ENCODE data around the gene C4BPA. TPM values are rescaled to one million over a fixed set of nuclear protein-coding genes. Genes with fewer than 3 reads are reported as not detected.

Gene C4BPA
- total RNA-seq, 4 donors from 2014 or later, result under 0.01 to 0.52 TPM; not detected in 2

DNA sequence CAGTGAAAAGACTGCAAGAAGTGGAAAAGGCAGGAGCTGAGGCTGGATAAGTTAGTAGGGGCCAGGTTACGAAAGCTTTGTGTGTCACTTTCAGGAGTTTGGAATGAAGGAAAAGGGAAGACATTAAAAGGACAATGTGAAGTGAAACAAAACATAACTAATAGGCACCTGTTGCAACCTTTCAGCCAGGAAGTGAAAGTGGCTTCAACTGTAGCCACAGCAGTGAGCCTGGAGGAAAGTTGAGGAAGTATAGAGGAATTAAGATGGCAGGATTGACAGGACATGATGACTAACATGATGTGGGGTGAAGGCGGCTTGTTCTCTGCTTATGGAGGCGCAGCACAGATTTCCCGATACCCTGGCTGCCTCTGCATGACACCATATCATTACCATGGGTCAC, 68.9 kb downstream of the C4BPA start:
- intact Hi-C loops (cut with DNase I), result no loop called here
- Histone ChIP-seq H3K4me1 (no peaks in the 10 kb centered on the region), H3K36me3 (no peaks in the 10 kb centered on the region), H3K4me3 (no peak overlapping the region), H3K27ac (replicated peaks in 1 of 4) (no peak overlapping the region), H3K9me3 (no peaks in the 10 kb centered on the region), H3K27me3 (no peaks in the 10 kb centered on the region)
- DNase-seq (ENCODE audit: extremely low spot score), result no peak
- WGBS, result 82% methylated on average over 4 of the region's 4 CpGs
- TF ChIP-seq POLR2AphosphoS5 (IDR thresholded peaks at IDR 0.05) (no peak), POLR2A (IDR thresholded peaks at IDR 0.05; ENCODE audit: low read depth) (no peak), EP300 (IDR thresholded peaks at IDR 0.05) (no peak)
- TF ChIP-seq, protein P1, sequence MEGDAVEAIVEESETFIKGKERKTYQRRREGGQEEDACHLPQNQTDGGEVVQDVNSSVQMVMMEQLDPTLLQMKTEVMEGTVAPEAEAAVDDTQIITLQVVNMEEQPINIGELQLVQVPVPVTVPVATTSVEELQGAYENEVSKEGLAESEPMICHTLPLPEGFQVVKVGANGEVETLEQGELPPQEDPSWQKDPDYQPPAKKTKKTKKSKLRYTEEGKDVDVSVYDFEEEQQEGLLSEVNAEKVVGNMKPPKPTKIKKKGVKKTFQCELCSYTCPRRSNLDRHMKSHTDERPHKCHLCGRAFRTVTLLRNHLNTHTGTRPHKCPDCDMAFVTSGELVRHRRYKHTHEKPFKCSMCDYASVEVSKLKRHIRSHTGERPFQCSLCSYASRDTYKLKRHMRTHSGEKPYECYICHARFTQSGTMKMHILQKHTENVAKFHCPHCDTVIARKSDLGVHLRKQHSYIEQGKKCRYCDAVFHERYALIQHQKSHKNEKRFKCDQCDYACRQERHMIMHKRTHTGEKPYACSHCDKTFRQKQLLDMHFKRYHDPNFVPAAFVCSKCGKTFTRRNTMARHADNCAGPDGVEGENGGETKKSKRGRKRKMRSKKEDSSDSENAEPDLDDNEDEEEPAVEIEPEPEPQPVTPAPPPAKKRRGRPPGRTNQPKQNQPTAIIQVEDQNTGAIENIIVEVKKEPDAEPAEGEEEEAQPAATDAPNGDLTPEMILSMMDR (IDR thresholded peaks at IDR 0.05), result no peak

DNA sequence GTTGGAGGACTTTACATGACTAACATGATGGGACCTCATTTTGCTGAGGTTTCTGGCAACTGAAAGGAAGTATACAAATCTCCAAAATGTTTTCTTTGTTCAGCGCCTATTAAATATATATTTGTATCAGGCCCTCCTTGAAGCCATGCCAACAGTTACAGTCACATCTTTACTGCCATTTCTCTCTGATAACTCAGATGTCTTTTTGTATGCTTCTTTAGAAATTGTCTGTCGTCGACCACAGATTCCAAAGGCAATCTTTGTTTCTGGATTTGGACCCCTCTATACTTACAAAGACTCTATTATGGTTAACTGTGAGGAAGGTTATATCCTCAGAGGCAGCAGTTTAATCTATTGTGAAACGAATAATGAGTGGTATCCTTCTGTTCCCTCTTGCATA, 69.4 kb downstream of the C4BPA start:
- H3K27me3 ChIP-seq, result no peaks in the 10 kb centered on the region
- H3K4me1 ChIP-seq, result no peaks in the 10 kb centered on the region
- TF ChIP-seq POLR2A (IDR thresholded peaks at IDR 0.05; ENCODE audit: low read depth) (no peak), EP300 (IDR thresholded peaks at IDR 0.05) (no peak), POLR2AphosphoS5 (IDR thresholded peaks at IDR 0.05) (no peak)
- TF ChIP-seq, protein P1 (IDR thresholded peaks at IDR 0.05), result no peak
- H3K4me3 ChIP-seq, result no peak overlapping the region
- WGBS, result 93% methylated on average over 4 of the region's 4 CpGs
- intact Hi-C loops (cut with DNase I), result no loop called here
- H3K9me3 ChIP-seq, result no peaks in the 10 kb centered on the region
- no peaks in the 10 kb centered on the region for H3K36me3 ChIP-seq
- no peak overlapping the region for H3K27ac ChIP-seq (replicated peaks in 1 of 4)
- no peak for DNase-seq (ENCODE audit: extremely low spot score)

DNA sequence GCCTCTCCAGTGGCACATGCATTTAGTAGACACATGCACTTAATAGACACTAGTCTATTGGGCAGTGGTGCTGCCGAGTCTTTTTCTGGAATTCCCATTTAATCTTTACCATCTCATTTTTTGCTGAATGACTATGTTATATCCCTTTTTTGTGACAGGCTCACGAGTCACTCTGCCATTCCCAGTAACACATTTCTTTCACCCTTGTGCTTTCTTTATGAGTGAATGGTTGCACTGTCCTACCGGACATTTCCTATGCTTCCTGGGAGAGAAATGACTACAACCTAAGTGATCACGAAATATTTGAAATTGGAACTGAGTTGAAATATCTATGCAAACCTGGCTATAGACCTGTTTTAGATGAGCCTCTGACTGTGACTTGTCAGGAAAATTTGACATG, 70.9 kb downstream of the C4BPA start:
- Histone ChIP-seq H3K4me1 (no peaks in the 10 kb centered on the region), H3K9me3 (no peaks in the 10 kb centered on the region), H3K27ac (replicated peaks in 1 of 4) (no peak overlapping the region), H3K27me3 (no peaks in the 10 kb centered on the region), H3K36me3 (no peaks in the 10 kb centered on the region), H3K4me3 (no peak overlapping the region)
- WGBS, result 88% methylated on average over 4 of the region's 4 CpGs
- DNase-seq (ENCODE audit: extremely low spot score), result no peak
- intact Hi-C loops (cut with DNase I), result no loop called here
- TF ChIP-seq EP300 (IDR thresholded peaks at IDR 0.05) (no peak), POLR2AphosphoS5 (IDR thresholded peaks at IDR 0.05) (no peak), POLR2A (IDR thresholded peaks at IDR 0.05; ENCODE audit: low read depth) (no peak)
- TF ChIP-seq, protein P1 (IDR thresholded peaks at IDR 0.05), result no peak

DNA sequence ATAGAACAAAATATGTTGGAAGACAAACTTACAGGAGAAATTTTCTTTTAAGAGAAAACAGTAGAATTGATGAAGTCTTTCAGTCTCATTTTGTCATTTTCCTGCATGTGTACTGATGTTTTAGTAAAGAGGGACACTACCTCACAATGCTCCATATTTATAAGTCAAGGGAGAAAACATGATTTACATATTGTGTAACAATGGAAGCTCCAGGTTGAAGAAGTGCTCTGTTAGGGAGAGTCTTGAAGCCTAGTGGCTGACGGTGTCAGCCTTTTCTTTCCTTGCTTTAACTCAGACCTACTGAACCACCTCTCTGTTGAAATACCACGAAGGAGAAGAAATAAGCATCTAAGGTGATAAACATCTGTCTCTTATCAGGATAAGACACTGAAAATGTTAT, 75.0 kb downstream of the C4BPA start:
- H3K27me3 ChIP-seq, result no peaks in the 10 kb centered on the region
- no peaks in the 10 kb centered on the region for H3K4me1 ChIP-seq
- intact Hi-C loops (cut with DNase I), result no loop called here
- TF ChIP-seq EP300 (IDR thresholded peaks at IDR 0.05) (no peak), POLR2AphosphoS5 (IDR thresholded peaks at IDR 0.05) (no peak), POLR2A (IDR thresholded peaks at IDR 0.05; ENCODE audit: low read depth) (no peak)
- TF ChIP-seq, protein P1 (IDR thresholded peaks at IDR 0.05), result no peak
- no peaks in the 10 kb centered on the region for H3K9me3 ChIP-seq
- DNase-seq (ENCODE audit: extremely low spot score), result no peak
- H3K27ac ChIP-seq (replicated peaks in 1 of 4), result no peak overlapping the region
- H3K4me3 ChIP-seq, result no peak overlapping the region
- no peaks in the 10 kb centered on the region for H3K36me3 ChIP-seq
- WGBS, result 57% methylated on average over 2 of the region's 2 CpGs

DNA sequence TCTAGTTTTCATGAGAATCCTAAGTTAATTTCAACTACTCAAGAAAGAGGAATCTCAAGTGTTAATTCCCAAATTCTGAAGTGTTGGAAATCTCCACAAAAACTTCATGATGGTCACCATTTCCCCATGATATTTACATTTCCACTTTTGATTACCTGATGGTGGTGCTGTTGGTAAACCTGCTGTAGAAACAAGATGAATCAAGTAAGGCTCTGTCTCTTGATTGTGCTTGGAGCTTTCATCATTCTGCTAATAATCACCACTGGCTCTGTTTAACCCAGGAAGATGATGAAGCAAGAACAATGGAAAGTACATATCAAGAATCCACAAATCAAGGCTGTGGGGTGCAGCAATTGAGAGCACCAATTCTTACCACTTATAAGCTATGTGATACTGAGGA, 77.8 kb downstream of the C4BPA start:
- H3K4me1 ChIP-seq, result no peaks in the 10 kb centered on the region
- TF ChIP-seq POLR2AphosphoS5 (IDR thresholded peaks at IDR 0.05) (no peak), POLR2A (IDR thresholded peaks at IDR 0.05; ENCODE audit: low read depth) (no peak), EP300 (IDR thresholded peaks at IDR 0.05) (no peak)
- TF ChIP-seq, protein P1 (IDR thresholded peaks at IDR 0.05), result no peak
- intact Hi-C loops (cut with DNase I), result no loop called here

More for the DNA sequence above, 77.8 kb downstream of the C4BPA start:
- Histone ChIP-seq H3K27me3 (no peaks in the 10 kb centered on the region), H3K9me3 (no peaks in the 10 kb centered on the region), H3K4me3 (no peak overlapping the region), H3K36me3 (no peaks in the 10 kb centered on the region), H3K27ac (replicated peaks in 1 of 4) (no peak overlapping the region)
- DNase-seq (ENCODE audit: extremely low spot score), result no peak

Measured in esophagus muscularis mucosa (tissue), 4 donors.